GM19463 (cell line): Measurements from ENCODE around the gene RAD50.
"Not testable (repeated sequence)": the region's sequence is repeated elsewhere in the genome, so short reads cannot be mapped to it uniquely, and the experiment has no call there.

Experiments
- ATAC-seq: cut with Tn5 transposase; IDR thresholded peaks from one replicate; pipeline ENCODE4 v1.9.1; 2021; ENCODE audit warnings: mild to moderate bottlenecking, moderate library complexity; ENCODE audit not compliant: unreplicated experiment

Gene RAD50

GRCh38 chr5:132629230-132629944 is 72.6 kb downstream of the RAD50 start:
- ATAC-seq = no peak

- ATAC-seq = not testable (repeated sequence)
Observed at GRCh38 chr5:132633587-132633986, 76.8 kb downstream of the RAD50 start.

DNA sequence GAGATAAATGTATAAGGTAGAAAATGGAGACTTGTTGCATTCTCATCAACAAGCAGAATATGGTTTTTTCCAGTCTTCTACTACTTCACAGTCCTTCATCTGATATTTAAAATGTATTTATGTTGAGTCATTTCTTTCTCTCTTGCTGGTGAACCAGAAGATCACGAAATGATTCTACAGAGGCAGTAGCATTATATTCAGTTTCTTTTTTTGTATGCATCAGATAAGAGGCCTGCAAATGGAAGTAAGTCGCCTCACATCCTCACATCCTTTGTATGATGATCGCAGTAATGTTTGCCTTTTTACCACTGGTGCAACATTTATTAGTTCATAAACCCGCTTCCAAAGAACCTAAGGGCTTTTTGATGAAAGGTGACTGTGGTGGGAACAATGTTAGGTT is 79.1 kb downstream of the RAD50 start:
- peak; percentile 45 for ATAC-seq

GRCh38 chr5:132637241-132637640 is 80.5 kb downstream of the RAD50 start:
- ATAC-seq = no peak

DNA sequence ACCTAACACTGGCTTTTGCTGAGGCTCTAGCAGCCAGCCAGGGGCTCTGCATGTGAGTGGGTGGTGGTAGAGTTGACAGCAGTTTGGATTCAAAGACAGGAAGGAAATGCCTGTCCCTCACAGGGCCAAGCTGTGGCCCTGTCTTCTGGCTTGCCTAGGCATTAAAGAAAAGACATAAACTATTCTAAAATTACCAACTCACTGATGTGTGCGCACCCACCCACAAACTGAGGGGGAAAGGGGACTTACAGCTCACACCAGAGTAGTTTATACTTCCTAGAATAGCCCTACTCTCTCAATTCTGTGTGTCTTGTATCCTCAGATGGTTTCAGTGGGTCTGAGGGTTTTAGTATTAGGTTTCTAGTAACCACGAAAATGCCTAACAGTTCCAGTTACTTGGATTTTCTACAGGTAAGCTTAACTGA is 82.9 kb downstream of the RAD50 start:
- ATAC-seq = peak; percentile 63

GRCh38 chr5:132640613-132641012 is 83.8 kb downstream of the RAD50 start:
- ATAC-seq = no peak

DNA sequence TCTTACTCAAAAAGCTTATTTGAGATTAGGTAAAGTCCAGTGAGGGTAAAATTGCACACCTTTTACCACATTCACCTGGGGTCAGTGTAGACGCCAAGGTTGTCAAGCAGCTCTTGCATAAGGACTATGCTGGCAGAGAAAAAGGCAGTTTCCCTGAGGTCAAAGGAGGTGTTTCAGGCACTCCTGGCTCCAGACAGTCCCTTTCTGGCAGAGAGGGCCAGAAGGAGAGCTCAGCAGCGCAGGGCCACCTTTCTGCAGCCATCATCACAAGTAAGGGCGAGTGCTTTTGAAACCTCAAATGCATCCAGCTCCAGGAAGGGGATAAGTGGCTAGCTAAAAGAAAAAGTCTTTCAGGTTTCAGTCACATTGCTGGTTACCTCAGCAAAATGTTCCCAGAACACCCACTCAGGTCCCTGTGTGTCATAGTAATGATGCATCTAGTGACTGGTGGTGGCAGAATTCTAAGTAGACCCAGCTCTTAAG is 84.5 kb downstream of the RAD50 start:
- peak; percentile 43 for ATAC-seq

- ATAC-seq = no peak
Observed at GRCh38 chr5:132641841-132642240, 85.1 kb downstream of the RAD50 start.

DNA sequence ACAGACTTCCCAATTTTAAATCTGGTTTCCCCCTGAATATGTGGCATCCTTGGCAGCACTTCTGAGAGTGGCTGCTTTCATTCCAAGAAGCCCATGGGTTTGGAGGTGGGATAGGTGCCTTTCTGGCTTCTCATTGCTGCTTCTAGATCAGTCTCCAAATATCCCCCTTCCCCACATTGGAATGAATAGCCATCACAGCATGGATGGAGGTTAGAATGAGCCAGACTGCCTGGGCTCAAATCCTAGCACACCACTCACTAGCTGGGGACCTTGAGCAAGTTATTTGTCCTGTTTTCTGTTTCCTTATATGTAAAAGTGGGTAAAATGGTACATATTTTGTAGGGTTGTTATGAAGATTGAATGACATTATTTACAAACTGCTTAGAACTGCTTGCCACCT is 87.4 kb downstream of the RAD50 start:
- no peak for ATAC-seq

DNA sequence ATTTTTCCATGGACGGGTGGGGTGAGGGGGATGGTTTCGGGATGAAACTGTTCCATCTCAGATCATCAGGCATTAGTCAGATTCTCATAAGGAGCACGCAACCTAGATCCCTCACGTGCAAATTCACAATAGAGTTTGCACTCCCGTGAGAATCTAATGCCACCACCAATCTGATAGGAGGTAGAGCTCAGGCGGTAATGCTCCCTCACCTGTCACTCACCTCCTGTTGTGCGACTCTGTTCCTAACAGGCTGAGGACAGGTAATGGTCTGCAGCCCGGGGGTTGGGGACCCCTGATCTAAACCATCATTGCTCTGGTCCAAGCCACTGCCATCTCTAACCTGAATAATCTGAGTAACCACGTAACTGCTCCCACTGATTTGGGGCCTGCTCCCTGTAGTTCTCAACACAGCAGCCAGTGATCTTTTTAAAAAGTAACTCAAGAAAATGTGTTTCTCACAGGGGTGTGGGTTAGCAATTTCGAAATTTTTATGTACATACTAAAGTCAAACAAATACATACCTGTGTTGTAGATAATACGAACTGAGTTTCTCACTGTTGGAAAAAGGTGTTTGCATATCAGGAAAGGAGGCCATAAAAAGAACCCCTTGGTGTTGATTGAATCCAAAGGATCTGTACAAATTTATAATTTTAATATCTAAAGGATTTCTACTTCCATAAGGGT is 89.9 kb downstream of the RAD50 start:
- no peak for ATAC-seq

- ATAC-seq = no peak
Observed at GRCh38 chr5:132647473-132647872, 90.7 kb downstream of the RAD50 start.

GRCh38 chr5:132648355-132648754 is 91.6 kb downstream of the RAD50 start:
- ATAC-seq = no peak

DNA sequence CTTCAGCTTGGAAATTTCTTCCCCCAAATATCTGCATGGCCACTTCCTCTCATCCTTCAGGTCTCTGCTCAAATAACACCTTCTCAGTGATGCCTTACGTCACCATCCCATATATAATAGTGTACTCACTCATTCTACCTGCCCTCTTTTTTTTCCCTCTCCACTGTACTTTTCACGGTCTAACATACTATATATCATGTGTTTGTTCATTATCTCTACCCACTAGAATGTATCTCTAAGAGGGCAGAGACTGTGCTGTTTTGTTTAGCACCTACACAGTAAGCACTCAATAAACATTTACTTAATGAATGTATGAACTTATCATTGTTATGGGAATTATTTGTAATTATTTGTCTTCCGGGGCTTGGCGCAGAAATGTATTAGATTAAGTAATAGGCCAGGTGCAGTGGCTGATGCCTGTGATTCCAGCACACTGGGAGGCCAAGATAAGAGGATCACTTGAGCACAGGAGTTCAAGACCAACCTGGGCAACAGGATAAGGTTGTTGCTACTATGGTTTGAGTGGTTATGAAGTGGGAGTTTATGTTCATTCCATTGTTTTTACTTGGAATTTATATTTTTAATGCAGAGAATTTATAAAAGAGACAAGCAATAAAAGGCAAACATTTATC is 95.2 kb downstream of the RAD50 start:
- ATAC-seq = no peak

GRCh38 chr5:132653716-132654115 is 96.9 kb downstream of the RAD50 start:
- no peak for ATAC-seq

- peak; percentile 32 for ATAC-seq
Observed at GRCh38 chr5:132655821-132656773, 99.3 kb downstream of the RAD50 start.

DNA sequence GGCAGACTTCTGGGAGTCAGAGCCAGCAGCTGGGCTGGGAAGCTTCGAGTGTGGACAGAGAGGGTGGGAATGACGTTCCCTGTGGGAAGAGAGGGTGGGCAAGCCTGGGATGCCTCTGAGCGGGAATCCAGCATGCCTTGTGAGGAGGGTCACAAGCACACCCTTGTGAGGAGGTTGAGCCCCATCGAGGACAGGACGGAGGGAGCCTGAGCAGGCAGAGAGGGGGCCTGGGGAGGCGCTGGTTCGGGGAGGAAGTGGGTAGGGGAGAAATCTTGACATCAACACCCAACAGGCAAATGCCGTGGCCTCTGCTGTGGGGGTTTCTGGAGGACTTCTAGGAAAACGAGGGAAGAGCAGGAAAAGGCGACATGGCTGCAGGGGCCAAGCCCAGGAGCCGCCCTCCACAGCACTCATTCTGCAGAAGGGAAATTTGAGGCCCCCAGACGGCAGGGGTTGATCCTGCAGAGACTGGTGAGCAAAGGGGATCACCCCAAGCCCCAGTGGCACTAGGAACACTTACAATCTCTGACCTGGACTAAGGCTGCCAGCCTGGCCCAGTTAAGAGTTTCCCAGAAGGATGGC is 100.1 kb downstream of the RAD50 start:
- no peak for ATAC-seq

DNA sequence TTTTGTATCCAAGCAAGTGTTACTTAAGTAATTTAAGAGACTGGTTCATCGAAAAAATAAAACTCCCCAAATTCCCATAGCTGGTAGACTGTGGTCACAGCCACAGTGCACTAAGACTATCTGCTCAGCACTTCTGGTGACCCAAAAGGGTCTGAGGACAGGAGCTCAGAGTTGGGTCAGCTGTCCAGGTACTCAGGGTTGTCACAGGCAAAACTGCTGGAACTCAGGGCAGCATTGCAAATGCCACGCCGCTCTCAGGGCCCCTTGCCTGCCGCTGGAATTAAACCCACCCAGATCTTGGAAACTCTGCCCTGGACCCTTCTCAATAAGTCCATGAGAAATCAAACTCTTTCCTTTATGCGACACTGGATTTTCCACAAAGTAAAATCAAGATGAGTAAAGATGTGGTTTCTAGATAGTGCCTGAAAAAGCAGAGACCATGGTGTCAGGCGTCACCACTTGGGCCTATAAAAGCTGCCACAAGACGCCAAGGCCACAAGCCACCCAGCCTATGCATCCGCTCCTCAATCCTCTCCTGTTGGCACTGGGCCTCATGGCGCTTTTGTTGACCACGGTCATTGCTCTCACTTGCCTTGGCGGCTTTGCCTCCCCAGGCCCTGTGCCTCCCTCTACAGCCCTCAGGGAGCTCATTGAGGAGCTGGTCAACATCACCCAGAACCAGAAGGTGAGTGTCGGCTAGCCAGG is 101.1 kb downstream of the RAD50 start, which contains the start of gene IL13:
TSS of gene IL13 (plus strand) at position 498 of the 705 bp plus-strand sequence. CDS start at position 512, 14 bp downstream.
- ATAC-seq = no peak

DNA sequence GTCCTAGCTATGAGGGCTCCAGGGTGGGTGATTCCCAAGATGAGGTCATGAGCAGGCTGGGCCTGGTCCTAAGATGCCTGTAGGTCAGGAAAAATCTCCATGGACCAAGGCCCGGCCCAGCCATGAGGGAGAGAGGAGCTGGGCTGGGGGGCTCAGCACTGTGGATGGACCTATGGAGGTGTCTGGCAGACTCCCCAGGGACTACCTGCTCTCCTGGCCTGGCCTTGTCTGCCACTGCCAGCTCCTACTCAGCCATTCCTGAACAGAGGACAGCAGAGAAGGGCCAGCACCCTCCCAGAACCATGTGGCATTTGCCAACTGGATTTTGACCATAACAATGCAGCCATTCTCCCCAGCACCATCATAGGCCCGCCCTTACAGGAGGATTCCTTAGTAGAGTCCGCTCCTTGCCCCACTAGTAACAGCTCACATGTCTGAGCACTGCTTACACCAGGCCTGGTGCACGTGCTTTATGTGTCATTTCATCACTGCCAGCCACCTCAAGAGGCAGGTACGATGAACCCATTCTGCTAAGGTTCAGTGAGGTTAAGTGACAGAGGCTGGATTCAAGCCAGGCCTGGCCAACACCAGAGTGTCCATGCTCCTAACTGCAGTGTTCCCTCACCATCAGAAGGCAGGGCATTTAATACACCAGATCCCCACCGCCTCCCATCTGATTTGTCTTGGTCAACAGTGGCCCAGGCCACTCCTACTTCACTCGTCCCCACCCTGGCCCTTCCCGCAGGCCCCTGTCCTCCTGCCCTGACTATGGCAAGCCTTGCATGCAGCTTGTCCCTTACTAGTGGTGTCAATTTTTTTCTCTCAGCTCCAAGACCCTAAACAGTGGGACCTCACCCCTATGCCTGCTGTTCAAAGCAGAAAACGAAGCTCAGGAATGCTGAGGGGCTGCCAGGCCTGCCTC is 101.9 kb downstream of the RAD50 start:
- ATAC-seq = no peak
